NT2/D1 (cell line): ENCODE results near the gene ARMS2.

Experiments used
- SUZ12 ChIP-seq: IDR thresholded peaks from 2 replicates; pipeline ENCODE4 v1.6.1; 2011; ENCODE audit not compliant: insufficient read length, insufficient read depth; ENCODE audit errors: extremely low read depth
- YY1 ChIP-seq: IDR thresholded peaks from 2 replicates; pipeline ENCODE4 v1.6.1; 2011; ENCODE audit not compliant: insufficient read length, insufficient read depth
- ZNF274 ChIP-seq: IDR thresholded peaks from 2 replicates; pipeline ENCODE4 v1.6.1; 2011; ENCODE audit warnings: mild to moderate bottlenecking, low read depth, low read length

GRCh38 chr10:122461729-122462532, 7.5 kb downstream of the ARMS2 start:
- no peak for TF ChIP-seq ZNF274
- TF ChIP-seq YY1 = no peak
- peak; percentile 51 for TF ChIP-seq SUZ12
